Naive thymus-derived CD4-positive, alpha-beta T cell (primary cell): ENCODE data around the gene CLDN34. TPM values are rescaled to one million over a fixed set of nuclear protein-coding genes. Genes with fewer than 3 reads are reported as not detected.

Experiments
- ATAC-seq: fragments of 150-1000 bp; cut with Tn5 transposase; 2 replicates; pipeline ENCODE4 v1.10.0; 2021; ENCODE audit warnings: mild to moderate bottlenecking, moderate library complexity
- CTCF ChIA-PET: fragments of 350-600 bp; sonication (Branson Sonifier 250); formaldehyde crosslinking; loops from one replicate; lab custom pipeline; 2021; ENCODE audit warnings: antibody characterized with exemption; lab: Charles Lee
- POLR2A ChIA-PET: fragments of 350-600 bp; sonication (Branson Sonifier 250); formaldehyde crosslinking; loops from one replicate; lab custom pipeline; 2021; ENCODE audit warnings: antibody characterized with exemption, inconsistent platforms; lab: Charles Lee
- DNase-seq, 9 donors: peaks; one replicate each; pipeline versions ENCODE4 v3.0.0 to v3.0.0-alpha.2; 2020 to 2022; ENCODE audit warnings: mixed read lengths in 1 of 9
- H3K27ac ChIP-seq: one replicate; pipeline ENCODE4 v1.7.0; 2013; ENCODE audit warnings: mild to moderate bottlenecking, low read depth, low read length, moderate library complexity
- H3K27me3 ChIP-seq, 2 donors: one replicate each; pipeline ENCODE4 v1.7.0; 2013; ENCODE audit warnings: low read length in 2 of 2, mild to moderate bottlenecking in 2 of 2, moderate library complexity in 2 of 2; ENCODE audit not compliant: control insufficient read depth in 2 of 2, insufficient read depth in 2 of 2
- H3K36me3 ChIP-seq, 3 experiments: 1 replicate in 2 of 3; 2 replicates in 1 of 3; pipeline ENCODE4 v1.7.0; 2013; ENCODE audit warnings: low read length in 3 of 3, mild to moderate bottlenecking in 3 of 3, moderate library complexity in 1 of 3; ENCODE audit not compliant: insufficient read depth in 3 of 3, control insufficient read depth in 2 of 3
- H3K4me1 ChIP-seq, 2 donors: one replicate each; pipeline ENCODE4 v1.7.0; 2013; ENCODE audit warnings: low read length in 2 of 2, mild to moderate bottlenecking in 2 of 2, moderate library complexity in 1 of 2; ENCODE audit not compliant: control insufficient read depth in 2 of 2, insufficient read depth in 2 of 2
- H3K4me3 ChIP-seq: 2 replicates; pipeline ENCODE4 v1.7.0; 2013; ENCODE audit warnings: mild to moderate bottlenecking, low read length
- H3K9me3 ChIP-seq, 3 experiments: 1 replicate in 2 of 3; 2 replicates in 1 of 3; pipeline ENCODE4 v1.7.0; 2013; ENCODE audit warnings: low read length in 3 of 3; ENCODE audit not compliant: control insufficient read depth in 2 of 3
- H3K27ac Mint-ChIP-seq, 9 donors: one replicate each; pipeline ENCODE4 v1.8.0; 2020 to 2022; ENCODE audit warnings: mixed read lengths in 9 of 9, mild to moderate bottlenecking in 8 of 9, moderate library complexity in 5 of 9, inconsistent platforms in 2 of 9
- H3K27me3 Mint-ChIP-seq, 5 donors: one replicate each; pipeline ENCODE4 v1.8.0; 2021 to 2022; ENCODE audit warnings: mixed read lengths in 5 of 5, mild to moderate bottlenecking in 1 of 5
- H3K36me3 Mint-ChIP-seq, 5 donors: one replicate each; pipeline ENCODE4 v1.8.0; 2020 to 2022; ENCODE audit warnings: mixed read lengths in 5 of 5, mild to moderate bottlenecking in 3 of 5, inconsistent platforms in 1 of 5
- H3K4me1 Mint-ChIP-seq, 7 donors: one replicate each; pipeline ENCODE4 v1.8.0; 2020 to 2022; ENCODE audit warnings: mixed read lengths in 7 of 7, mild to moderate bottlenecking in 3 of 7, inconsistent platforms in 1 of 7
- H3K4me3 Mint-ChIP-seq, 10 donors: one replicate each; pipeline ENCODE4 v1.8.0; 2020 to 2022; ENCODE audit warnings: mild to moderate bottlenecking in 10 of 10, mixed read lengths in 10 of 10, moderate library complexity in 6 of 10, inconsistent platforms in 2 of 10
- H3K9me3 Mint-ChIP-seq, 11 donors: one replicate each; pipeline ENCODE4 v1.8.0; 2020 to 2022; ENCODE audit warnings: mixed read lengths in 11 of 11, mild to moderate bottlenecking in 4 of 11, inconsistent platforms in 1 of 11, moderate library complexity in 1 of 11
- intact Hi-C, 2 donors: fragments of 100-400 bp; cut with micrococcal nuclease; formaldehyde crosslinking; loops; one replicate each; pipeline ENCODE4 v1.15.1; 2023
- polyA plus RNA-seq, 2 donors: library from polyadenylated mRNA; unstranded; fragments of 300-500 nt; fragmentation: Illumina TruSeq; gene quantifications; one replicate each; pipeline ENCODE4 v1.2.3, GENCODE V29; 2021
- total RNA-seq, 6 experiments: library from RNA in 5 of 6; stranded (reverse) in 5 of 6; gene quantifications; 1 replicate in 5 of 6; 2 replicates in 1 of 6; pipeline ENCODE4 v1.2.3 and lab custom pipeline; 2021 to 2026

The CLDN34 gene
- total and polyA plus RNA-seq, 7 experiments from 2014 or later = not detected

- CTCF ChIA-PET = no interaction called here
- H3K36me3 Mint-ChIP-seq = no peaks in the 10 kb centered on the region
- H3K27me3 ChIP-seq = no peaks in the 10 kb centered on the region
- no peak overlapping the region for H3K27ac Mint-ChIP-seq
- intact Hi-C loops = no loop called here
- no peaks in the 10 kb centered on the region for H3K4me1 ChIP-seq
- no peak overlapping the region for H3K27ac ChIP-seq
- no peak for DNase-seq
- H3K9me3 Mint-ChIP-seq = peaks cover 0 to 8% (median 0%) of the 10 kb centered on the region in 11 donors
- POLR2A ChIA-PET = no interaction called here
- no peaks in the 10 kb centered on the region for H3K36me3 ChIP-seq
- no peak for ATAC-seq
- H3K9me3 ChIP-seq = no peaks in the 10 kb centered on the region
- no peaks in the 10 kb centered on the region for H3K4me1 Mint-ChIP-seq
- no peak overlapping the region for H3K4me3 ChIP-seq
- peaks cover 4 to 19% (median 15%) of the 10 kb centered on the region in 5 donors for H3K27me3 Mint-ChIP-seq
- H3K4me3 Mint-ChIP-seq = no peak overlapping the region
Observed at GRCh38 chrX:9961750-9962149, 5.4 kb upstream of the CLDN34 start.

- no peak overlapping the region for H3K27ac ChIP-seq
- intact Hi-C loops = no loop called here
- H3K4me3 Mint-ChIP-seq = no peak overlapping the region
- H3K27me3 Mint-ChIP-seq = peaks cover 0 to 4% (median 0%) of the 10 kb centered on the region in 5 donors
- H3K4me3 ChIP-seq = no peak overlapping the region
- no peak for DNase-seq
- H3K36me3 Mint-ChIP-seq = no peaks in the 10 kb centered on the region
- no peak overlapping the region for H3K27ac Mint-ChIP-seq
- ChIA-PET CTCF (no interaction called here), POLR2A (no interaction called here)
- no peaks in the 10 kb centered on the region for H3K36me3 ChIP-seq
- H3K9me3 Mint-ChIP-seq = peaks cover 0 to 6% (median 0%) of the 10 kb centered on the region in 11 donors
- ATAC-seq = no peak
- no peaks in the 10 kb centered on the region for H3K27me3 ChIP-seq
- no peaks in the 10 kb centered on the region for H3K9me3 ChIP-seq
- H3K4me1 ChIP-seq = no peaks in the 10 kb centered on the region
- H3K4me1 Mint-ChIP-seq = no peaks in the 10 kb centered on the region
Observed at GRCh38 chrX:9977635-9978034, 10.5 kb downstream of the CLDN34 start.

GRCh38 chrX:9980401-9980800 is 13.2 kb downstream of the CLDN34 start:
- CTCF ChIA-PET = no interaction called here
- ATAC-seq = no peak

DNA sequence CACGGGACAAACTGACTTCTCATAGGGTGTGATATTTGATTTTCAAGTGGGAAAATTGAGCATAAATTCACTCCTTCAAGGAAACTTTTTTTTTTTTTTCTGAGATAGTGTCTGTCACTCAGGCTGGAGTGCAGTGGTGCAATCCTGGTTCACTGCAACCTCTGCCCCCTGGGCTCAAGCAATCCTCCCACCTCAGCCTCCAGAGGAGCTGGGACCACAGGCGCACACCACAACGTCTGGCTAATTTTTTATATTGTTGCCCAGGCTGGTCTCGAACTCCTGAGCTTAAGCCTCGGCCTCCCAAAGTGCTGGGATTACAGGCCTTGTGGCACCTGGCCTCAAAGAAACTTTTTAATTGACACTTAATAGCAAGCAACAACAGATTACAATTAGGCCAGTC is 13.8 kb downstream of the CLDN34 start:
- CTCF ChIA-PET = no interaction called here
- no peaks in the 10 kb centered on the region for H3K27me3 ChIP-seq
- H3K36me3 ChIP-seq = no peaks in the 10 kb centered on the region
- intact Hi-C loops = no loop called here
- Mint-ChIP-seq H3K36me3 (no peaks in the 10 kb centered on the region), H3K27ac (no peak overlapping the region), H3K9me3 (peaks cover 0 to 2% (median 0%) of the 10 kb centered on the region in 11 donors), H3K4me3 (no peak overlapping the region), H3K4me1 (no peaks in the 10 kb centered on the region), H3K27me3 (peaks cover 0 to 5% (median under 1%) of the 10 kb centered on the region in 5 donors)
- no peaks in the 10 kb centered on the region for H3K4me1 ChIP-seq
- POLR2A ChIA-PET = no interaction called here
- ATAC-seq (no peak), DNase-seq (no peak)
- no peaks in the 10 kb centered on the region for H3K9me3 ChIP-seq
- H3K27ac ChIP-seq = no peak overlapping the region
- H3K4me3 ChIP-seq = no peak overlapping the region

More at GRCh38 chrX:9980401-9980800, 13.2 kb downstream of the CLDN34 start:
- DNase-seq = no peak
- POLR2A ChIA-PET = no interaction called here
- H3K27me3 ChIP-seq = no peaks in the 10 kb centered on the region
- H3K9me3 Mint-ChIP-seq = peaks cover 0 to 4% (median 0%) of the 10 kb centered on the region in 11 donors
- H3K36me3 ChIP-seq = no peaks in the 10 kb centered on the region
- no peaks in the 10 kb centered on the region for H3K36me3 Mint-ChIP-seq
- H3K4me1 Mint-ChIP-seq = no peaks in the 10 kb centered on the region
- peaks cover 0 to 5% (median 2%) of the 10 kb centered on the region in 5 donors for H3K27me3 Mint-ChIP-seq
- no peaks in the 10 kb centered on the region for H3K4me1 ChIP-seq
- no peak overlapping the region for H3K4me3 ChIP-seq
- no peak overlapping the region for H3K4me3 Mint-ChIP-seq
- H3K27ac ChIP-seq = no peak overlapping the region
- no peak overlapping the region for H3K27ac Mint-ChIP-seq
- H3K9me3 ChIP-seq = no peaks in the 10 kb centered on the region
- intact Hi-C loops = no loop called here

DNA sequence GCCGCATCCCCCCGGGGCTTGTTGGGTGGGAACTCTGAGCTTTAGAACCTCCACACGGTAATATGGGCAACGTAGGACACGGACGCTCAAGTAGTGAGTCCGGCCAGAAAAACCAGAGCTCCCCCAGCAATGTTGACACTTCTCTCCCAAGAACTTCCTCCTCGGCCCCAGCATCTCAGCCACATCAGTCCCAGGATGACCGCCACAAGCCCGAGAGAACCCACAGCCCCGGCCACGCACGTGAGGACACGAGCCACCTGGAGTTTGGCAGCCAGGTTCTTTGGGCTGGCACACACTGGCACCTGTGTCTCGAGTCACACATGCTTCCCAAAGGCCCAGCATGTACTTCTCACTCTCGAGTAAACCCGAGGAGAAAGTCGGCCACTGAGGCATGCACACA is 16.3 kb downstream of the CLDN34 start:
- CTCF ChIA-PET = no interaction called here

DNA sequence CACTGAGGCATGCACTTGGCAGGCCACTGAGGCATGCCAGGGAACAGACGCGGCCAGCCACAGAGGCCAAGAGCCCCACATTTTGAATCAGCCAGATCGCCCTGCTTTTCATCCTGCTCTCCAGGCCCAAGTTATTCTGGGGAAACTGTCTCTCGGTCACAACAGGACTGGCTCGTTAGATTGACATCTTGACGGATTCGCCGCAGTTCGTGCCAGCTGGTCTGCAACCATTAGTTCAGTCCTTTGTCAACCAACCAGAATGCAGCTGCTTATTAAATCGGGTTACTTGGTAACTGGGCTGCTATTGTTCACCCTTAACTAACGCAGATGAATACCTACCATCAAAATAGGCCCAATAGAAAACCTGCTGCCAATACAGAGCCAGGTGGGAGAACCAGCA is 16.7 kb downstream of the CLDN34 start:
- no peaks in the 10 kb centered on the region for H3K27me3 ChIP-seq
- peaks cover 0 to 2% (median 0%) of the 10 kb centered on the region in 11 donors for H3K9me3 Mint-ChIP-seq
- intact Hi-C loops = no loop called here
- DNase-seq (no peak), ATAC-seq (no peak)
- H3K36me3 ChIP-seq = no peaks in the 10 kb centered on the region
- H3K4me1 ChIP-seq = no peaks in the 10 kb centered on the region
- H3K27ac ChIP-seq = no peak overlapping the region
- ChIA-PET POLR2A (no interaction called here), CTCF (no interaction called here)
- peaks cover 0 to 11% (median 0%) of the 10 kb centered on the region in 5 donors for H3K27me3 Mint-ChIP-seq
- no peaks in the 10 kb centered on the region for H3K36me3 Mint-ChIP-seq
- no peak overlapping the region for H3K27ac Mint-ChIP-seq
- H3K4me3 ChIP-seq = no peak overlapping the region
- H3K4me1 Mint-ChIP-seq = no peaks in the 10 kb centered on the region
- no peaks in the 10 kb centered on the region for H3K9me3 ChIP-seq
- no peak overlapping the region for H3K4me3 Mint-ChIP-seq

More for the DNA sequence above, 16.3 kb downstream of the CLDN34 start:
- Histone ChIP-seq H3K4me3 (no peak overlapping the region), H3K27me3 (no peaks in the 10 kb centered on the region), H3K9me3 (no peaks in the 10 kb centered on the region), H3K4me1 (no peaks in the 10 kb centered on the region), H3K36me3 (no peaks in the 10 kb centered on the region), H3K27ac (no peak overlapping the region)
- Mint-ChIP-seq H3K27ac (no peak overlapping the region), H3K9me3 (peaks cover 0 to 2% (median 0%) of the 10 kb centered on the region in 11 donors), H3K4me3 (no peak overlapping the region), H3K27me3 (peaks cover 0 to 11% (median 0%) of the 10 kb centered on the region in 5 donors), H3K4me1 (no peaks in the 10 kb centered on the region), H3K36me3 (no peaks in the 10 kb centered on the region)
- intact Hi-C loops = no loop called here
- DNase-seq = no peak
- ATAC-seq = no peak
- POLR2A ChIA-PET = no interaction called here

GRCh38 chrX:9988762-9989161 is 21.6 kb downstream of the CLDN34 start:
- Histone ChIP-seq H3K36me3 (no peaks in the 10 kb centered on the region), H3K4me3 (no peak overlapping the region), H3K27me3 (no peaks in the 10 kb centered on the region), H3K27ac (no peak overlapping the region), H3K9me3 (no peaks in the 10 kb centered on the region), H3K4me1 (no peaks in the 10 kb centered on the region)
- Mint-ChIP-seq H3K9me3 (no peaks in the 10 kb centered on the region), H3K4me3 (no peak overlapping the region), H3K36me3 (no peaks in the 10 kb centered on the region), H3K4me1 (no peaks in the 10 kb centered on the region), H3K27me3 (peaks cover 0 to 11% (median 0%) of the 10 kb centered on the region in 5 donors), H3K27ac (no peak overlapping the region)
- intact Hi-C loops = loop anchor here (1.0 kb wide), 1 partner anchor 131 kb away; no protein-coding TSS in a partner anchor
- ChIA-PET POLR2A (no interaction called here), CTCF (interaction anchor here (1.0 kb wide), 1 partner anchor 131 kb away, joined by 6 read pairs; no protein-coding TSS in a partner anchor)
- DNase-seq (peak in 3 of 9 donors; percentile 16 to 26 (median 20)), ATAC-seq (no peak)
